Naive B cell (primary cell): ENCODE measurements around the gene AP1AR. TPM values are rescaled to one million over a fixed set of nuclear protein-coding genes. Genes with fewer than 3 reads are reported as not detected.
"Not testable (repeated sequence)": the region's sequence is repeated elsewhere in the genome, so short reads cannot be mapped to it uniquely, and the experiment has no call there.

Experiments used
- ATAC-seq, 2 donors: fragments of 150-1000 bp; cut with Tn5 transposase; 2 replicates each; pipeline ENCODE4 v1.10.0; 2021; ENCODE audit warnings: low read depth in 2 of 2, mild to moderate bottlenecking in 2 of 2, moderate library complexity in 2 of 2
- DNase-seq: peaks from one replicate; pipeline ENCODE4 v3.0.0; 2022
- H3K27ac Mint-ChIP-seq, 6 donors: one replicate each; pipeline ENCODE4 v1.8.0; 2020 to 2022; ENCODE audit warnings: mild to moderate bottlenecking in 6 of 6, mixed read lengths in 6 of 6, moderate library complexity in 5 of 6, inconsistent platforms in 2 of 6
- H3K27me3 Mint-ChIP-seq, 3 donors: one replicate each; pipeline ENCODE4 v1.8.0; 2021 to 2022; ENCODE audit warnings: mixed read lengths in 3 of 3, mild to moderate bottlenecking in 1 of 3
- H3K36me3 Mint-ChIP-seq, 2 donors: one replicate each; pipeline ENCODE4 v1.8.0; 2020 to 2022; ENCODE audit warnings: mixed read lengths in 2 of 2, inconsistent platforms in 1 of 2, mild to moderate bottlenecking in 1 of 2
- H3K4me1 Mint-ChIP-seq, 3 donors: one replicate each; pipeline ENCODE4 v1.8.0; 2020 to 2022; ENCODE audit warnings: mixed read lengths in 3 of 3, inconsistent platforms in 1 of 3, mild to moderate bottlenecking in 1 of 3, moderate library complexity in 1 of 3
- H3K4me3 Mint-ChIP-seq, 8 donors: one replicate each; pipeline ENCODE4 v1.8.0; 2020 to 2022; ENCODE audit warnings: mild to moderate bottlenecking in 8 of 8, mixed read lengths in 8 of 8, moderate library complexity in 8 of 8, inconsistent platforms in 2 of 8
- H3K9me3 Mint-ChIP-seq, 7 donors: one replicate each; pipeline ENCODE4 v1.8.0; 2020 to 2022; ENCODE audit warnings: mixed read lengths in 7 of 7, mild to moderate bottlenecking in 5 of 7, inconsistent platforms in 2 of 7, moderate library complexity in 1 of 7
- polyA plus RNA-seq, 6 donors: library from polyadenylated mRNA; unstranded; fragments of 300-500 nt; fragmentation: Illumina TruSeq; gene quantifications; one replicate each; pipeline ENCODE4 v1.2.3, GENCODE V29; 2021; ENCODE audit warnings: low read depth in 6 of 6

Gene AP1AR
- polyA plus RNA-seq, 6 donors from 2014 or later = 17.7 to 40.7 (median 25.6) TPM

DNA sequence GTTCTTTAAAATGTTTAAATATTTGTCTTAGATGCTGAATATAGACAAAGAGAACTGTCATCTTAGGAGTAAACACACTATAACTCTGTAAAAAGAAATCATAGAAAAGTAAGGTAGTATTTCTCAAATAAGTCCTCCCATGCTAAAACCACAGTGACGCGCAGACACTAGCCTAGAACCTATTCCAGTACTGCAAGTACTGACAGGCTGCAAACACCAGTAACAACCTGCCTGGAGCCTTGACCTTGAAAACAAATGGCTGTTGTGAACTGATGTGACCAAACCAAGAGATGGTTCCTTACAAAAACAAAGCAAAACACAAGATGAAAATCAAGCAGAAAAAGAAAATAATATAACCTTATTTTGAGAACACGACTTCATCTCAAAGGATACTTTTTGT lies 45.6 kb downstream of the AP1AR start:
- no peak for ATAC-seq
- Mint-ChIP-seq H3K27me3 (no peaks in the 10 kb centered on the region), H3K4me1 (peaks cover 32 to 61% (median 58%) of the 10 kb centered on the region in 3 donors)

GRCh38 chr4:112277705-112278448 lies 46.3 kb downstream of the AP1AR start:
- Mint-ChIP-seq H3K36me3 (peaks cover 21 to 31% of the 10 kb centered on the region in 2 donors), H3K9me3 (peaks cover 0 to 5% (median 0%) of the 10 kb centered on the region in 7 donors), H3K4me1 (peaks cover 38 to 67% (median 64%) of the 10 kb centered on the region in 3 donors), H3K4me3 (peak overlapping the region in 2 of 8 donors; percentile 32 to 85), H3K27me3 (no peaks in the 10 kb centered on the region), H3K27ac (peak overlapping the region in 5 of 6 donors; percentile 18 to 72 (median 43))
- DNase-seq (no peak), ATAC-seq (no peak)

More for the DNA sequence above, 45.6 kb downstream of the AP1AR start:
- peaks cover 0 to 2% (median 0%) of the 10 kb centered on the region in 7 donors for H3K9me3 Mint-ChIP-seq
- peak overlapping the region in 1 of 6 donors; percentile 73 for H3K27ac Mint-ChIP-seq
- H3K36me3 Mint-ChIP-seq = peaks cover 17 to 24% of the 10 kb centered on the region in 2 donors
- no peak for DNase-seq
- H3K4me3 Mint-ChIP-seq = peak overlapping the region in 1 of 8 donors; percentile 85

GRCh38 chr4:112279025-112279881 lies 47.7 kb downstream of the AP1AR start:
- ATAC-seq = peak; percentile 68 to 88

GRCh38 chr4:112279882-112280315 lies 48.3 kb downstream of the AP1AR start:
- Mint-ChIP-seq H3K9me3 (peaks cover 0 to 5% (median 0%) of the 10 kb centered on the region in 7 donors), H3K27me3 (no peaks in the 10 kb centered on the region), H3K4me3 (peak overlapping the region; percentile 53 to 99 (median 88)), H3K4me1 (peaks cover 50 to 82% (median 79%) of the 10 kb centered on the region in 3 donors), H3K27ac (peak overlapping the region in 4 of 6 donors; percentile 54 to 95 (median 88)), H3K36me3 (peaks cover 21 to 32% of the 10 kb centered on the region in 2 donors)
- no peak for ATAC-seq
- no peak for DNase-seq

More at GRCh38 chr4:112279025-112279881, 47.7 kb downstream of the AP1AR start:
- Mint-ChIP-seq H3K9me3 (peaks cover 0 to 5% (median 0%) of the 10 kb centered on the region in 7 donors), H3K4me1 (peaks cover 49 to 77% (median 77%) of the 10 kb centered on the region in 3 donors), H3K4me3 (peak overlapping the region; percentile 53 to 99 (median 88)), H3K36me3 (peaks cover 21 to 32% of the 10 kb centered on the region in 2 donors), H3K27me3 (no peaks in the 10 kb centered on the region), H3K27ac (peak overlapping the region; percentile 7 to 97 (median 88))
- DNase-seq = peak; percentile 61

- no peak for ATAC-seq
- Mint-ChIP-seq H3K36me3 (peaks cover 21 to 32% of the 10 kb centered on the region in 2 donors), H3K4me3 (peak overlapping the region in 7 of 8 donors; percentile 48 to 99 (median 88)), H3K27me3 (no peaks in the 10 kb centered on the region), H3K9me3 (peaks cover 0 to 5% (median 0%) of the 10 kb centered on the region in 7 donors), H3K4me1 (peaks cover 50 to 82% (median 79%) of the 10 kb centered on the region in 3 donors), H3K27ac (peak overlapping the region in 5 of 6 donors; percentile 30 to 92 (median 73))
- DNase-seq = no peak
Observed at GRCh38 chr4:112280386-112281056, 48.9 kb downstream of the AP1AR start.

GRCh38 chr4:112281895-112282398 lies 50.4 kb downstream of the AP1AR start:
- H3K27ac Mint-ChIP-seq = peak overlapping the region in 5 of 6 donors; percentile 1 to 92 (median 80)

DNA sequence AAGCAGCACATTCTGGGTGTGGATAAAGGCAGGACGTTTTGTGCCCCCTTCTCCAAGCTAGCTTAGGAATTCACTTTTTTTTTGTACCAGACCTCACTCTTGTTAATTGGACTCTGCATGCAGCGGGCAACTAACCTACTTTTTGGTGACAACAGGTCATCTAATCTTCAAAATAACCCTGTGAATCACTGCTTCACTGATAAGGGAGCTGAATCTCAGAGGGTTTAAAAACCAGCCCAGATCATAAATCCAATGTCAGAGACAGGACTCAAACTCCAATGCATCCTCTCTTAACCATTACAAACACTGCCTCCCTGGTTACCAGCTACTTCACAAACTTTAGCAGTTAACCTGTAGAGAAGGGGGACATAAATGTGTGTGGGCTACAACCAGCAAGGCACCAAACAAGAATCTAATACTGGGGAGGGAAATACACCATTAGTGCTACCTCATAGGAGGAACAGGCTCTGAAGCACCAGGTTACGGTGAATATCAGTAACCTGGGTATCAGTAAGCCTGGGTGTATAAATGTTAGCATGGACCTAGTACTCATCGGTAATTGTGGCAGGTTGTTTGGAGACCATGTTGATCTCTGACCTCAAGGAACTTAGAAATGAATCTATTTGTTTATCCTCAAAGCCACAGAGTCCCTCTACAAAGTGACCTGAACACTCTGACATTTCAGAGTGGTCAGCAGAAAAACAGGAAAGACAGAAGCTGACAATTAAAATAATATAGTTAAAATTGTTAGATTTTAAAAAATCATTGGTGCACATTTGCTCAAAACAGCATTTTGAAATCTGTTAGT lies 51.5 kb downstream of the AP1AR start:
- DNase-seq (no peak), ATAC-seq (no peak)
- peak overlapping the region; percentile 23 to 98 (median 86) for H3K27ac Mint-ChIP-seq
- H3K36me3 Mint-ChIP-seq = peaks cover 14 to 18% of the 10 kb centered on the region in 2 donors
- peaks cover 0 to 7% (median 1%) of the 10 kb centered on the region in 7 donors for H3K9me3 Mint-ChIP-seq
- H3K4me1 Mint-ChIP-seq = peaks cover 64 to 87% (median 84%) of the 10 kb centered on the region in 3 donors
- no peaks in the 10 kb centered on the region for H3K27me3 Mint-ChIP-seq
- H3K4me3 Mint-ChIP-seq = peak overlapping the region; percentile 27 to 99 (median 98)

More at GRCh38 chr4:112281895-112282398, 50.4 kb downstream of the AP1AR start:
- not testable (repeated sequence) for ATAC-seq, H3K27me3 Mint-ChIP-seq, H3K9me3 Mint-ChIP-seq, DNase-seq
- Mint-ChIP-seq H3K4me1 (peaks cover 54 to 85% (median 85%) of the 10 kb centered on the region in 3 donors), H3K36me3 (peaks cover 14 to 23% of the 10 kb centered on the region in 2 donors), H3K4me3 (peak overlapping the region in 5 of 8 donors; percentile 13 to 99 (median 85))

GRCh38 chr4:112284166-112284565 lies 52.6 kb downstream of the AP1AR start:
- H3K27ac Mint-ChIP-seq = peak overlapping the region; percentile 86 to 98 (median 97)
- peaks cover 14 to 18% of the 10 kb centered on the region in 2 donors for H3K36me3 Mint-ChIP-seq
- DNase-seq (no peak), ATAC-seq (no peak)
- no peaks in the 10 kb centered on the region for H3K27me3 Mint-ChIP-seq
- H3K4me3 Mint-ChIP-seq = peak overlapping the region; percentile 96 to 99 (median 98)
- peaks cover 59 to 88% (median 81%) of the 10 kb centered on the region in 3 donors for H3K4me1 Mint-ChIP-seq
- H3K9me3 Mint-ChIP-seq = peaks cover 0 to 7% (median 1%) of the 10 kb centered on the region in 7 donors

- Mint-ChIP-seq H3K4me3 (peak overlapping the region; percentile 96 to 99 (median 98)), H3K9me3 (peaks cover 0 to 7% (median 1%) of the 10 kb centered on the region in 7 donors), H3K27ac (peak overlapping the region; percentile 86 to 98 (median 97)), H3K36me3 (peaks cover 14 to 18% of the 10 kb centered on the region in 2 donors), H3K4me1 (peaks cover 60 to 88% (median 81%) of the 10 kb centered on the region in 3 donors), H3K27me3 (no peaks in the 10 kb centered on the region)
- peak; percentile 21 for DNase-seq
- ATAC-seq = peak; percentile 2 to 15
Observed at GRCh38 chr4:112284662-112285411, 53.2 kb downstream of the AP1AR start.

DNA sequence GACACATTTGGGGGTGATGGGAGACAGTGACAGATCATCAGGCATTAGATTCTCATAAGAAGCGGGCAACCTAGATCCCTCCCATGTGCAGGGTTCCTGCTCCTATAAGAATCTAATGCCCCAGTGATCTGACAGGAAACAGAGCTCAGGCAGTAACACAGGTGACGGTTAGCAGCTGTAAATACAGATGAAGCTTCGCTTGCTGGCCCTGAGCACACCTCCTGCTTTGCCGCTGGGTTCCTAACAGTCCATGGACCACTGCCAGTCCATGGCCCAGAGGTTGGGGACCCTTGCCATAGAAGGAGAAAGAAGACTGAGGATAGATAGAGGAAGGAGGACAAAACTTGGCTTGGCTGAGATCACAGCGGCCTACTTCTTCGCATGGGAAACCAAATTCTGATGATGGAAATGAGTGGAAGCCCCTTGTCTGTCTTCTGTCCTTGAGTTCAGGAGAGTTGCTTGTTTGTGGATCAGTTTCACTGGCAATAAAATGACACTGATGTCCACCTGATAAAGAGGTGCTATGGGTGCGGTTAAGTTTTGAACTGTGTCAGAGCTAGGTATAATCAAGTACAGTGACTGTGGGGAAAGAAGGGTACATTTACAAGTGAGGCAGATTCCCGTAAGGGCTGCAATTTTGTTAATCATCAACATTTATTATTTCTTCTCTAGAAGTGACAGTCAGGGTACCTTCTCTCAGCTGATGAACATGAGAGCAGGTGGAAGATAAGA lies 55.8 kb downstream of the AP1AR start:
- ATAC-seq (peak; percentile 17 to 19), DNase-seq (peak; percentile 31)
- Mint-ChIP-seq H3K36me3 (peaks cover 3 to 5% of the 10 kb centered on the region in 2 donors), H3K9me3 (peaks cover 0 to 7% (median 0%) of the 10 kb centered on the region in 7 donors), H3K27me3 (no peaks in the 10 kb centered on the region), H3K27ac (peak overlapping the region; percentile 89 to 98 (median 98)), H3K4me3 (peak overlapping the region; percentile 69 to 99 (median 98)), H3K4me1 (peaks cover 44 to 67% (median 56%) of the 10 kb centered on the region in 3 donors)
